ENCODE data around the gene TNRC6C. TPM values are rescaled to one million over a fixed set of nuclear protein-coding genes. Genes with fewer than 3 reads are reported as not detected.
A peak's percentile ranks its signal among the peaks of the same experiment; 100 is the strongest.

Gene TNRC6C
- total RNA-seq, 1 donor from 2014 or later, result 13.1 TPM

- Mint-ChIP-seq H3K36me3 (ENCODE audit: low read depth, unreplicated experiment) (peaks cover 11% of the 10 kb centered on the region), H3K27me3 (ENCODE audit: unreplicated experiment) (peaks cover 24% of the 10 kb centered on the region), H3K27ac (ENCODE audit: unreplicated experiment) (no peak overlapping the region), H3K4me1 (ENCODE audit: unreplicated experiment) (peaks cover 15% of the 10 kb centered on the region), H3K9me3 (ENCODE audit: unreplicated experiment) (no peaks in the 10 kb centered on the region), H3K4me3 (ENCODE audit: unreplicated experiment) (no peak overlapping the region)
- no peak for DNase-seq (ENCODE audit: low spot score)
- no peak for TF ChIP-seq CTCF (IDR thresholded peaks at IDR 0.05; ENCODE audit: unreplicated experiment)
Observed at GRCh38 chr17:77958716-77959125, 218 bp downstream of the TNRC6C start.

GRCh38 chr17:77959126-77959925 is 823 bp downstream of the TNRC6C start:
- no peak for TF ChIP-seq CTCF (IDR thresholded peaks at IDR 0.05; ENCODE audit: unreplicated experiment)
- Mint-ChIP-seq H3K36me3 (ENCODE audit: low read depth, unreplicated experiment) (peaks cover 11% of the 10 kb centered on the region), H3K27ac (ENCODE audit: unreplicated experiment) (peak overlapping the region; percentile 83), H3K9me3 (ENCODE audit: unreplicated experiment) (no peaks in the 10 kb centered on the region), H3K27me3 (ENCODE audit: unreplicated experiment) (peaks cover 24% of the 10 kb centered on the region), H3K4me1 (ENCODE audit: unreplicated experiment) (peaks cover 15% of the 10 kb centered on the region), H3K4me3 (ENCODE audit: unreplicated experiment) (peak overlapping the region; percentile 95)
- peak; percentile 35 for DNase-seq (ENCODE audit: low spot score)

- Mint-ChIP-seq H3K27ac (ENCODE audit: unreplicated experiment) (peak overlapping the region; percentile 83), H3K9me3 (ENCODE audit: unreplicated experiment) (no peaks in the 10 kb centered on the region), H3K4me3 (ENCODE audit: unreplicated experiment) (peak overlapping the region; percentile 95), H3K27me3 (ENCODE audit: unreplicated experiment) (peaks cover 23% of the 10 kb centered on the region), H3K36me3 (ENCODE audit: low read depth, unreplicated experiment) (peaks cover 11% of the 10 kb centered on the region), H3K4me1 (ENCODE audit: unreplicated experiment) (peaks cover 15% of the 10 kb centered on the region)
- DNase-seq (ENCODE audit: low spot score), result no peak
- TF ChIP-seq CTCF (IDR thresholded peaks at IDR 0.05; ENCODE audit: unreplicated experiment), result no peak
Observed at GRCh38 chr17:77959926-77960521, 1.5 kb downstream of the TNRC6C start.

GRCh38 chr17:77961741-77962140 is 3.2 kb downstream of the TNRC6C start:
- H3K27ac Mint-ChIP-seq (ENCODE audit: unreplicated experiment), result no peak overlapping the region
- peaks cover 19% of the 10 kb centered on the region for H3K27me3 Mint-ChIP-seq (ENCODE audit: unreplicated experiment)
- no peak overlapping the region for H3K4me3 Mint-ChIP-seq (ENCODE audit: unreplicated experiment)
- peaks cover 9% of the 10 kb centered on the region for H3K36me3 Mint-ChIP-seq (ENCODE audit: low read depth, unreplicated experiment)
- DNase-seq (ENCODE audit: low spot score), result no peak
- H3K9me3 Mint-ChIP-seq (ENCODE audit: unreplicated experiment), result no peaks in the 10 kb centered on the region
- TF ChIP-seq CTCF (IDR thresholded peaks at IDR 0.05; ENCODE audit: unreplicated experiment), result no peak
- H3K4me1 Mint-ChIP-seq (ENCODE audit: unreplicated experiment), result peaks cover 15% of the 10 kb centered on the region

- H3K4me3 Mint-ChIP-seq (ENCODE audit: unreplicated experiment), result no peak overlapping the region
- no peak for TF ChIP-seq CTCF (IDR thresholded peaks at IDR 0.05; ENCODE audit: unreplicated experiment)
- peaks cover 13% of the 10 kb centered on the region for H3K4me1 Mint-ChIP-seq (ENCODE audit: unreplicated experiment)
- H3K27me3 Mint-ChIP-seq (ENCODE audit: unreplicated experiment), result peaks cover 14% of the 10 kb centered on the region
- H3K9me3 Mint-ChIP-seq (ENCODE audit: unreplicated experiment), result no peaks in the 10 kb centered on the region
- DNase-seq (ENCODE audit: low spot score), result no peak
- H3K36me3 Mint-ChIP-seq (ENCODE audit: low read depth, unreplicated experiment), result peaks cover 4% of the 10 kb centered on the region
- H3K27ac Mint-ChIP-seq (ENCODE audit: unreplicated experiment), result no peak overlapping the region
Observed at GRCh38 chr17:77962348-77962747, 3.8 kb downstream of the TNRC6C start.
